WTC11 (cell line): ENCODE measurements around the gene NFATC2. TPM values are rescaled to one million over a fixed set of nuclear protein-coding genes. Genes with fewer than 3 reads are reported as not detected.

Source experiments
- ATAC-seq: fragments of 200-7000 bp; cut with Tn5 transposase; 2 replicates; pipeline ENCODE4 v1.10.0; 2021; ENCODE audit warnings: mild to moderate bottlenecking, moderate library complexity
- CTCF ChIA-PET: fragments of 300-600 bp; sonication (Branson Sonifier 250); formaldehyde crosslinking; loops from one replicate; lab custom pipeline; 2021; ENCODE audit warnings: antibody characterized with exemption; lab: Charles Lee
- POLR2A ChIA-PET: fragments of 350-600 bp; sonication (Branson Sonifier 250); formaldehyde crosslinking; loops from one replicate; lab custom pipeline; 2021; ENCODE audit warnings: antibody characterized with exemption; lab: Charles Lee
- DNase-seq: peaks from one replicate; pipeline ENCODE4 v3.0.0; 2021; ENCODE audit warnings: low spot score
- H3K27ac Mint-ChIP-seq: 2 replicates; pipeline ENCODE4 v1.8.0; 2021; ENCODE audit warnings: mixed read lengths
- H3K27me3 Mint-ChIP-seq: 2 replicates; pipeline ENCODE4 v1.8.0; 2021; ENCODE audit warnings: low read depth, mild to moderate bottlenecking, moderate library complexity, mixed read lengths
- H3K36me3 Mint-ChIP-seq: 2 replicates; pipeline ENCODE4 v1.8.0; 2021; ENCODE audit warnings: mixed read lengths
- H3K4me1 Mint-ChIP-seq: 2 replicates; pipeline ENCODE4 v1.8.0; 2022; ENCODE audit warnings: mixed read lengths
- H3K4me3 Mint-ChIP-seq: 2 replicates; pipeline ENCODE4 v1.8.0; 2021; ENCODE audit warnings: mild to moderate bottlenecking, moderate library complexity, mixed read lengths
- H3K9me3 Mint-ChIP-seq: 2 replicates; pipeline ENCODE4 v1.8.0; 2021; ENCODE audit warnings: mixed read lengths
- ELF4 ChIP-seq: sonication (generic); formaldehyde crosslinking; IDR thresholded peaks from 2 replicates; pipeline ENCODE4 v1.8.1; 2022; ENCODE audit warnings: low read depth, mild to moderate bottlenecking, moderate library complexity, missing genetic modification reagents
- FOXP1 ChIP-seq: sonication (generic); formaldehyde crosslinking; IDR thresholded peaks from 2 replicates; pipeline ENCODE4 v1.8.0; 2022; ENCODE audit warnings: missing genetic modification reagents, mild to moderate bottlenecking, moderate library complexity, borderline replicate concordance
- HMGA2 ChIP-seq: fragments of 250-450 bp; sonication (Bioruptor Pico); IDR thresholded peaks from 2 replicates; pipeline ENCODE4 v1.4.0; 2021; ENCODE audit warnings: mild to moderate bottlenecking, moderate library complexity
- JAZF1 ChIP-seq: fragments of 250-450 bp; sonication (Bioruptor Pico); IDR thresholded peaks from 2 replicates; pipeline ENCODE4 v1.9.0; 2021; ENCODE audit warnings: moderate library complexity, mild to moderate bottlenecking, inconsistent platforms
- NFE2L1 ChIP-seq: sonication (generic); formaldehyde crosslinking; IDR thresholded peaks from 2 replicates; pipeline ENCODE4 v1.8.1; 2023; ENCODE audit warnings: missing genetic modification reagents
- NR1H2 ChIP-seq: sonication (generic); formaldehyde crosslinking; IDR thresholded peaks from 2 replicates; pipeline ENCODE4 v1.9.0; 2021; ENCODE audit warnings: mild to moderate bottlenecking, moderate library complexity, missing genetic modification reagents
- OVOL2 ChIP-seq: fragments of 250-450 bp; sonication (Bioruptor Pico); IDR thresholded peaks from 2 replicates; pipeline ENCODE4 v1.9.0; 2021; ENCODE audit warnings: mild to moderate bottlenecking, borderline replicate concordance
- PRDM15 ChIP-seq: sonication (generic); formaldehyde crosslinking; IDR thresholded peaks from 2 replicates; pipeline ENCODE4 v1.8.0; 2022; ENCODE audit warnings: missing genetic modification reagents
- RELA ChIP-seq: sonication (generic); formaldehyde crosslinking; IDR thresholded peaks from 2 replicates; pipeline ENCODE4 v1.8.1; 2022; ENCODE audit warnings: missing genetic modification reagents, mild to moderate bottlenecking, borderline replicate concordance
- SMAD4 ChIP-seq: sonication (generic); formaldehyde crosslinking; IDR thresholded peaks from 2 replicates; pipeline ENCODE4 v1.8.0; 2022; ENCODE audit warnings: mild to moderate bottlenecking, missing genetic modification reagents
- TCF7 ChIP-seq: sonication (generic); formaldehyde crosslinking; IDR thresholded peaks from 2 replicates; pipeline ENCODE4 v1.8.0; 2022; ENCODE audit warnings: mild to moderate bottlenecking, low read depth, missing genetic modification reagents, moderate library complexity
- ZBTB21 ChIP-seq: sonication (generic); formaldehyde crosslinking; IDR thresholded peaks from 2 replicates; pipeline ENCODE4 v1.8.1; 2023; ENCODE audit warnings: mild to moderate bottlenecking, missing genetic modification reagents, borderline replicate concordance
- ZNF396 ChIP-seq: fragments of 250-450 bp; sonication (Bioruptor Pico); IDR thresholded peaks from 2 replicates; pipeline ENCODE4 v1.8.0; 2021; ENCODE audit warnings: mild to moderate bottlenecking, moderate library complexity, borderline replicate concordance
- ZNF512 ChIP-seq: sonication (generic); formaldehyde crosslinking; IDR thresholded peaks from 2 replicates; pipeline ENCODE4 v1.8.1; 2022; ENCODE audit warnings: missing genetic modification reagents, borderline replicate concordance
- ZNF671 ChIP-seq: fragments of 250-450 bp; sonication (Bioruptor Pico); IDR thresholded peaks from 2 replicates; pipeline ENCODE4 v1.8.0; 2021; ENCODE audit warnings: mild to moderate bottlenecking
- total RNA-seq: library from RNA; stranded (reverse); gene quantifications from 3 replicates; pipeline ENCODE4 v1.2.3, GENCODE V29; 2021
- TF ChIP-seq, protein P1 (sequence below): sonication (generic); formaldehyde crosslinking; IDR thresholded peaks from 2 replicates; pipeline ENCODE4 v1.8.1; 2022; ENCODE audit warnings: mild to moderate bottlenecking, missing genetic modification reagents, moderate library complexity, borderline replicate concordance
- TF ChIP-seq, protein P2 (sequence below): fragments of 250-450 bp; sonication (Bioruptor Pico); IDR thresholded peaks from 2 replicates; pipeline ENCODE4 v1.9.0; 2021; ENCODE audit warnings: moderate library complexity, mild to moderate bottlenecking, inconsistent platforms, borderline replicate concordance
- TF ChIP-seq, protein P3 (sequence below): sonication (generic); formaldehyde crosslinking; IDR thresholded peaks from 2 replicates; pipeline ENCODE4 v1.8.0; 2023; ENCODE audit warnings: missing genetic modification reagents
- TF ChIP-seq, protein P4 (sequence below): fragments of 250-450 bp; sonication (Bioruptor Pico); IDR thresholded peaks from 2 replicates; pipeline ENCODE4 v1.9.0; 2021; ENCODE audit warnings: mild to moderate bottlenecking, borderline replicate concordance
- TF ChIP-seq, protein P5 (sequence below): sonication (generic); formaldehyde crosslinking; IDR thresholded peaks from 2 replicates; pipeline ENCODE4 v1.8.1; 2022; ENCODE audit warnings: low read depth, missing genetic modification reagents, borderline replicate concordance

NFATC2 gene
- total RNA-seq, 1 experiment from 2014 or later = 1.7 TPM

DNA sequence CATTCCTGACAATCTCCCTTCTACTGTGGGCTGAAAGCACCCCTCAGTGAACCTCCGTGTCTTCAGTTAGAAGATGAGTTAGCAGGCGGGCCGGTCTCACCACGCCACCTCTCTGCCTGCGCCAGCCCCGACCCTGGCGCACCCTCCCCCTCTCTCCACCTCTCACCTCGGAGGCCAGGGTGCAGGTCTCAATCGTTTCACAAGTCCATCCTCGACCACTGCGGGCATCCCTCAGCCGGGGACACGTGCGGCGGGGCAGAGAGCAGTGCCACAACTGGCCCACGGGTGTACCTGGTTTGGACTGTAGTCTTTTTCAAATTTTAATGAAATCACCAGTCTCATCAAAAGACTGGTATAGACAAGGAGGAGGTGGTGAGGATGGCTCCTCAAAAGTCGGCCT is 34.4 kb downstream of the NFATC2 start:
- POLR2A ChIA-PET = no interaction called here
- H3K27ac Mint-ChIP-seq = no peak overlapping the region
- no peaks in the 10 kb centered on the region for H3K4me1 Mint-ChIP-seq
- no peaks in the 10 kb centered on the region; the same call in 1 of the 2 replicates for H3K9me3 Mint-ChIP-seq
- TF ChIP-seq, protein P1, sequence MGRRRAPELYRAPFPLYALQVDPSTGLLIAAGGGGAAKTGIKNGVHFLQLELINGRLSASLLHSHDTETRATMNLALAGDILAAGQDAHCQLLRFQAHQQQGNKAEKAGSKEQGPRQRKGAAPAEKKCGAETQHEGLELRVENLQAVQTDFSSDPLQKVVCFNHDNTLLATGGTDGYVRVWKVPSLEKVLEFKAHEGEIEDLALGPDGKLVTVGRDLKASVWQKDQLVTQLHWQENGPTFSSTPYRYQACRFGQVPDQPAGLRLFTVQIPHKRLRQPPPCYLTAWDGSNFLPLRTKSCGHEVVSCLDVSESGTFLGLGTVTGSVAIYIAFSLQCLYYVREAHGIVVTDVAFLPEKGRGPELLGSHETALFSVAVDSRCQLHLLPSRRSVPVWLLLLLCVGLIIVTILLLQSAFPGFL (CRISPR knock-in tag) = no peak
- no peak for TF ChIP-seq ZNF671 (CRISPR knock-in tag)
- TF ChIP-seq SMAD4 (CRISPR knock-in tag) = no peak
- no peaks in the 10 kb centered on the region for H3K36me3 Mint-ChIP-seq
- no peaks in the 10 kb centered on the region for H3K27me3 Mint-ChIP-seq
- H3K4me3 Mint-ChIP-seq = no peak overlapping the region
- ATAC-seq = no peak
- CTCF ChIA-PET = interaction anchor here (1.5 kb wide), 1 partner anchor 86 kb away, joined by 3 read pairs; no protein-coding TSS in a partner anchor
- no peak for DNase-seq

- ChIA-PET CTCF (interaction anchor here (0.7 to 1.5 kb wide), 3 partner anchors 87 to 189 kb away, joined by 3 read pairs; no protein-coding TSS in a partner anchor), POLR2A (no interaction called here)
- H3K27ac Mint-ChIP-seq = no peak overlapping the region
- H3K4me3 Mint-ChIP-seq = no peak overlapping the region
- ATAC-seq (no peak), DNase-seq (no peak)
- no peaks in the 10 kb centered on the region for H3K36me3 Mint-ChIP-seq
- H3K9me3 Mint-ChIP-seq = no peaks in the 10 kb centered on the region; the same call in 1 of the 2 replicates
- no peaks in the 10 kb centered on the region for H3K4me1 Mint-ChIP-seq
- H3K27me3 Mint-ChIP-seq = no peaks in the 10 kb centered on the region
- TF ChIP-seq OVOL2 (CRISPR knock-in tag) (no peak), ZNF512 (CRISPR knock-in tag) (no peak), HMGA2 (no peak), ZBTB21 (CRISPR knock-in tag) (no peak), NR1H2 (CRISPR knock-in tag) (no peak), RELA (no peak), FOXP1 (CRISPR knock-in tag) (no peak), TCF7 (no peak), ZNF396 (no peak), NFE2L1 (CRISPR knock-in tag) (no peak), PRDM15 (CRISPR knock-in tag) (no peak), ELF4 (CRISPR knock-in tag) (no peak), JAZF1 (CRISPR knock-in tag) (no peak)
- TF ChIP-seq, protein P2, sequence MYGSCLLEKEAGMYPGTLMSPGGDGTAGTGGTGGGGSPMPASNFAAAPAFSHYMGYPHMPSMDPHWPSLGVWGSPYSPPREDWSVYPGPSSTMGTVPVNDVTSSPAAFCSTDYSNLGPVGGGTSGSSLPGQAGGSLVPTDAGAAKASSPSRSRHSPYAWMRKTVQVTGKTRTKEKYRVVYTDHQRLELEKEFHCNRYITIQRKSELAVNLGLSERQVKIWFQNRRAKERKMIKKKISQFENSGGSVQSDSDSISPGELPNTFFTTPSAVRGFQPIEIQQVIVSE (CRISPR knock-in tag) = no peak
- TF ChIP-seq, protein P3, sequence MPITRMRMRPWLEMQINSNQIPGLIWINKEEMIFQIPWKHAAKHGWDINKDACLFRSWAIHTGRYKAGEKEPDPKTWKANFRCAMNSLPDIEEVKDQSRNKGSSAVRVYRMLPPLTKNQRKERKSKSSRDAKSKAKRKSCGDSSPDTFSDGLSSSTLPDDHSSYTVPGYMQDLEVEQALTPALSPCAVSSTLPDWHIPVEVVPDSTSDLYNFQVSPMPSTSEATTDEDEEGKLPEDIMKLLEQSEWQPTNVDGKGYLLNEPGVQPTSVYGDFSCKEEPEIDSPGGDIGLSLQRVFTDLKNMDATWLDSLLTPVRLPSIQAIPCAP (CRISPR knock-in tag) = no peak
- TF ChIP-seq, protein P4, sequence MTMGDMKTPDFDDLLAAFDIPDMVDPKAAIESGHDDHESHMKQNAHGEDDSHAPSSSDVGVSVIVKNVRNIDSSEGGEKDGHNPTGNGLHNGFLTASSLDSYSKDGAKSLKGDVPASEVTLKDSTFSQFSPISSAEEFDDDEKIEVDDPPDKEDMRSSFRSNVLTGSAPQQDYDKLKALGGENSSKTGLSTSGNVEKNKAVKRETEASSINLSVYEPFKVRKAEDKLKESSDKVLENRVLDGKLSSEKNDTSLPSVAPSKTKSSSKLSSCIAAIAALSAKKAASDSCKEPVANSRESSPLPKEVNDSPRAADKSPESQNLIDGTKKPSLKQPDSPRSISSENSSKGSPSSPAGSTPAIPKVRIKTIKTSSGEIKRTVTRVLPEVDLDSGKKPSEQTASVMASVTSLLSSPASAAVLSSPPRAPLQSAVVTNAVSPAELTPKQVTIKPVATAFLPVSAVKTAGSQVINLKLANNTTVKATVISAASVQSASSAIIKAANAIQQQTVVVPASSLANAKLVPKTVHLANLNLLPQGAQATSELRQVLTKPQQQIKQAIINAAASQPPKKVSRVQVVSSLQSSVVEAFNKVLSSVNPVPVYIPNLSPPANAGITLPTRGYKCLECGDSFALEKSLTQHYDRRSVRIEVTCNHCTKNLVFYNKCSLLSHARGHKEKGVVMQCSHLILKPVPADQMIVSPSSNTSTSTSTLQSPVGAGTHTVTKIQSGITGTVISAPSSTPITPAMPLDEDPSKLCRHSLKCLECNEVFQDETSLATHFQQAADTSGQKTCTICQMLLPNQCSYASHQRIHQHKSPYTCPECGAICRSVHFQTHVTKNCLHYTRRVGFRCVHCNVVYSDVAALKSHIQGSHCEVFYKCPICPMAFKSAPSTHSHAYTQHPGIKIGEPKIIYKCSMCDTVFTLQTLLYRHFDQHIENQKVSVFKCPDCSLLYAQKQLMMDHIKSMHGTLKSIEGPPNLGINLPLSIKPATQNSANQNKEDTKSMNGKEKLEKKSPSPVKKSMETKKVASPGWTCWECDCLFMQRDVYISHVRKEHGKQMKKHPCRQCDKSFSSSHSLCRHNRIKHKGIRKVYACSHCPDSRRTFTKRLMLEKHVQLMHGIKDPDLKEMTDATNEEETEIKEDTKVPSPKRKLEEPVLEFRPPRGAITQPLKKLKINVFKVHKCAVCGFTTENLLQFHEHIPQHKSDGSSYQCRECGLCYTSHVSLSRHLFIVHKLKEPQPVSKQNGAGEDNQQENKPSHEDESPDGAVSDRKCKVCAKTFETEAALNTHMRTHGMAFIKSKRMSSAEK (CRISPR knock-in tag) = no peak
- TF ChIP-seq, protein P5, sequence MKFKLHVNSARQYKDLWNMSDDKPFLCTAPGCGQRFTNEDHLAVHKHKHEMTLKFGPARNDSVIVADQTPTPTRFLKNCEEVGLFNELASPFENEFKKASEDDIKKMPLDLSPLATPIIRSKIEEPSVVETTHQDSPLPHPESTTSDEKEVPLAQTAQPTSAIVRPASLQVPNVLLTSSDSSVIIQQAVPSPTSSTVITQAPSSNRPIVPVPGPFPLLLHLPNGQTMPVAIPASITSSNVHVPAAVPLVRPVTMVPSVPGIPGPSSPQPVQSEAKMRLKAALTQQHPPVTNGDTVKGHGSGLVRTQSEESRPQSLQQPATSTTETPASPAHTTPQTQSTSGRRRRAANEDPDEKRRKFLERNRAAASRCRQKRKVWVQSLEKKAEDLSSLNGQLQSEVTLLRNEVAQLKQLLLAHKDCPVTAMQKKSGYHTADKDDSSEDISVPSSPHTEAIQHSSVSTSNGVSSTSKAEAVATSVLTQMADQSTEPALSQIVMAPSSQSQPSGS = no peak
Measured at GRCh38 chr20:51507216-51508036, 35.1 kb downstream of the NFATC2 start.
